HEK293T (cell line): ENCODE data around the gene MTA1.

Experiments
- ARNT ChIP-seq: fragments of 450-650 bp; IDR thresholded peaks from 2 replicates; pipeline ENCODE4 v1.6.1; 2017; ENCODE audit warnings: mild to moderate bottlenecking
- BHLHE40 ChIP-seq: fragments of 450-650 bp; IDR thresholded peaks from 2 replicates; pipeline ENCODE4 v1.6.1; 2016; ENCODE audit warnings: mild to moderate bottlenecking, moderate library complexity, borderline replicate concordance
- ELF4 ChIP-seq: fragments of 450-650 bp; IDR thresholded peaks from 2 replicates; pipeline ENCODE4 v1.6.1; 2017; ENCODE audit warnings: antibody characterized with exemption
- FOXA1 ChIP-seq: fragments of 450-650 bp; IDR thresholded peaks from 2 replicates; pipeline ENCODE4 v1.6.1; 2016; ENCODE audit warnings: mild to moderate bottlenecking
- HDGF ChIP-seq: fragments of 450-650 bp; IDR thresholded peaks from 2 replicates; pipeline ENCODE4 v1.6.1; 2017; ENCODE audit warnings: antibody characterized with exemption, borderline replicate concordance
- L3MBTL2 ChIP-seq: fragments of 450-650 bp; conservative IDR thresholded peaks from 2 replicates; pipeline ENCODE4 v1.6.1; 2016; ENCODE audit warnings: mild to moderate bottlenecking
- SP1 ChIP-seq: fragments of 450-650 bp; IDR thresholded peaks from 2 replicates; pipeline ENCODE4 v1.6.1; 2017
- SUZ12 ChIP-seq: fragments of 450-650 bp; IDR thresholded peaks from 2 replicates; pipeline ENCODE4 v1.6.1; 2016; ENCODE audit warnings: mild to moderate bottlenecking

DNA sequence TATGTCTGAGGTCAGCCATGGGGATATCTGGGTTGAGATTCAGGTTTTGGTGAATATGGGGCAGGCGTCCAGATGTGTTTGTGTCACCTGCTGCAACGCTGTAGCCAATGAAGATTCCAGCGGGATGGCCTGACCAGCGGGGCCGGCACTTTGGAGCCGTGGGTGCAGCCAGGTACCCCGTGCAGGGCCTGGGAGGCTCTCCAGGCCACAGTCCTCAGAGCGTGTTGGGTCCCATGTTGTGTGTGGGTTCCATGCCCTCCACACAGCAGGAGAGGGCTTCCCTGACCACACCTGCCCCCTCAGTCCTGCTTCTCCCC is 24.1 kb upstream of the MTA1 start:
- TF ChIP-seq BHLHE40 (no peak), HDGF (no peak), FOXA1 (no peak), ELF4 (no peak), SP1 (no peak), L3MBTL2 (no peak), SUZ12 (no peak), ARNT (no peak)
